Neural cell (in vitro differentiated cells): ENCODE measurements around the gene ALDH1B1. TPM values are rescaled to one million over a fixed set of nuclear protein-coding genes. Genes with fewer than 3 reads are reported as not detected.

Experiments used
- H2AFZ ChIP-seq: fragments of 200-600, 300-800 bp; sonication (generic), shearing (Covaris generic); 2 replicates; pipeline ENCODE4 v1.6.0; 2014; ENCODE audit warnings: low read depth, mild to moderate bottlenecking, antibody characterized with exemption, low read length, moderate library complexity
- H3F3A ChIP-seq: fragments of 200-600 bp; shearing (Covaris generic); 2 replicates; pipeline ENCODE4 v1.6.1; 2016; ENCODE audit warnings: mild to moderate bottlenecking, moderate library complexity, mixed read lengths, antibody characterized with exemption, low read length; ENCODE audit not compliant: insufficient read depth, poor library complexity, severe bottlenecking
- H3K27ac ChIP-seq: fragments of 200-600, 300-800 bp; sonication (generic), shearing (Covaris generic); 2 replicates; pipeline ENCODE4 v1.5.1; 2014; ENCODE audit warnings: mild to moderate bottlenecking, low read length, moderate library complexity
- H3K27me3 ChIP-seq: fragments of 300-800, 200-600 bp; sonication (generic), shearing (Covaris generic); 2 replicates; pipeline ENCODE4 v1.6.0; 2014; ENCODE audit warnings: mild to moderate bottlenecking, low read depth, low read length, moderate library complexity; ENCODE audit not compliant: insufficient read depth
- H3K36me3 ChIP-seq: fragments of 300-800, 200-600 bp; sonication (generic), shearing (Covaris generic); 2 replicates; pipeline ENCODE4 v1.5.1; 2014; ENCODE audit warnings: mild to moderate bottlenecking, antibody characterized with exemption, low read length, moderate library complexity; ENCODE audit not compliant: insufficient read depth
- H3K4me2 ChIP-seq: fragments of 300-800, 200-600 bp; sonication (generic), shearing (Covaris generic); 2 replicates; pipeline ENCODE4 v1.6.0; 2014; ENCODE audit warnings: mild to moderate bottlenecking, low read length
- H3K4me3 ChIP-seq: fragments of 300-800, 200-600 bp; sonication (generic), shearing (Covaris generic); 2 replicates; pipeline ENCODE4 v1.5.1; 2014; ENCODE audit warnings: mild to moderate bottlenecking, low read length, moderate library complexity
- H3K79me2 ChIP-seq: fragments of 200-600 bp; shearing (Covaris generic); replicated peaks from 2 replicates; pipeline ENCODE4 v1.6.0; 2014; ENCODE audit warnings: mild to moderate bottlenecking, low read length, moderate library complexity; ENCODE audit not compliant: insufficient read depth
- H3K9ac ChIP-seq: fragments of 300-800, 200-600 bp; sonication (generic), shearing (Covaris generic); 2 replicates; pipeline ENCODE4 v1.6.1; 2016; ENCODE audit warnings: mild to moderate bottlenecking, low read length, mixed read lengths
- H3K9me2 ChIP-seq: fragments of 200-600 bp; shearing (Covaris generic); 2 replicates; pipeline ENCODE4 v1.6.1; 2016; ENCODE audit warnings: mild to moderate bottlenecking, low read length, mixed read lengths; ENCODE audit not compliant: insufficient read depth
- H3K9me3 ChIP-seq: fragments of 200-600, 300-800 bp; sonication (generic), shearing (Covaris generic); 2 replicates; pipeline ENCODE4 v1.6.1; 2016; ENCODE audit warnings: mild to moderate bottlenecking, mixed run types, low read length, moderate library complexity, mixed read lengths
- H4K20me1 ChIP-seq: fragments of 200-600 bp; shearing (Covaris generic); 2 replicates; pipeline ENCODE4 v1.6.1; 2016; ENCODE audit warnings: mild to moderate bottlenecking, mixed run types; ENCODE audit not compliant: insufficient read depth
- CTCF ChIP-seq: fragments of 450-650 bp; IDR thresholded peaks from 2 replicates; pipeline ENCODE4 v1.5.1; 2014; ENCODE audit warnings: antibody characterized with exemption, mild to moderate bottlenecking, moderate library complexity; ENCODE audit not compliant: poor library complexity, severe bottlenecking
- EP300 ChIP-seq: fragments of 450-650 bp; conservative IDR thresholded peaks from 2 replicates; pipeline ENCODE4 v1.6.1; 2014; ENCODE audit warnings: antibody characterized with exemption, mild to moderate bottlenecking, moderate library complexity; ENCODE audit not compliant: poor library complexity, severe bottlenecking
- EZH2 ChIP-seq: fragments of 200-600, 300-800 bp; shearing (Covaris generic), sonication (generic); IDR thresholded peaks from 2 replicates; pipeline ENCODE4 v1.6.1; 2014; ENCODE audit warnings: antibody characterized with exemption, low read length, borderline replicate concordance, mild to moderate bottlenecking; ENCODE audit not compliant: insufficient read depth, poor library complexity, severe bottlenecking
- MXI1 ChIP-seq: fragments of 450-650 bp; conservative IDR thresholded peaks from 2 replicates; pipeline ENCODE4 v1.6.1; 2014; ENCODE audit warnings: antibody characterized with exemption, mild to moderate bottlenecking; ENCODE audit not compliant: poor library complexity, severe bottlenecking
- POLR2AphosphoS5 ChIP-seq: IDR thresholded peaks from 2 replicates; pipeline ENCODE4 v1.6.1; 2012
- RAD21 ChIP-seq: fragments of 450-650 bp; conservative IDR thresholded peaks from 2 replicates; pipeline ENCODE4 v1.6.1; 2014; ENCODE audit warnings: antibody characterized with exemption, mild to moderate bottlenecking, moderate library complexity
- SMC3 ChIP-seq: fragments of 450-650 bp; conservative IDR thresholded peaks from 2 replicates; pipeline ENCODE4 v1.6.1; 2014; ENCODE audit warnings: antibody characterized with exemption, mild to moderate bottlenecking, moderate library complexity; ENCODE audit not compliant: poor library complexity
- TAF1 ChIP-seq: IDR thresholded peaks from 2 replicates; pipeline ENCODE4 v1.6.1; 2012; ENCODE audit warnings: low read depth
- polyA plus RNA-seq: library from polyadenylated mRNA; depleted of rRNA; stranded (reverse); fragments of >200 nt; gene quantifications from 2 replicates; pipeline ENCODE4 v1.2.3, GENCODE V29; 2014
- TF ChIP-seq, protein P1 (sequence below): IDR thresholded peaks from 2 replicates; pipeline ENCODE4 v1.6.1; 2012; ENCODE audit warnings: borderline replicate concordance

The ALDH1B1 gene
- polyA plus RNA-seq, 1 donor from 2014 or later: 6.6 TPM

DNA sequence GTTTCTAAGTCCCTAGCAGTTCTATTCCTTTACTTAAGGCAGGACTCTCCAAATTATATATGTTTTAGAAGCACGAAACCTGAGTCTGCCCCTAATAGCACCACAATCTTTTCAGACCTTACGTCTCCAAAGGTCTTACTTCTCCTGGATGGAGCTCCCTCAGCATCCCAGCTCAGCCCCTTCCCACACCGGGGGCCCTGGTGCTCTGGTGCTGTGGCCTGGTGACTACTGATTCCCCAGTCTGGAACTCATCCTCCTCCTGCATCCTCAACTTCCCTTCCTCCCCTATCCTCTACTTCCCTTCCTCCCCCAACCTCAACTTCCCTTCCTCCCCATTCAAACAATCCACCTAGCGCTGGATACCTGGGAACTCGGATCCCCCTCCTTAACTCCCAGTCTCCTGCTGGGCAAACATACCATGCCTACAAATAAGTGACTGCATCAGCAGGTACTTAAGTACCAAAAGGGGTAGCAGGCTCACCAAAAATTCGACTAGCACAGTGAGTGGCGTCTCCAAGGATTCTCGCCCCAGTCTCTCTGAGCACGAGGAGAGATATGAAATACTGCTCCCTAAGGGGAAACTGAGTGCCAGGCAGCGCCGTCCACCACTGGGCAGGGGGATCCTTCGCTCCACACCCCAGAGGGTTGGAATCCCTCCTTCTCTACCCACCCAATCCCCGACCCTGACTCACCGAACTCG, 30.9 kb downstream of the ALDH1B1 start:
- H2AFZ ChIP-seq: peak overlapping the region; percentile 21

GRCh38 chr9:38423973-38424843, 31.7 kb downstream of the ALDH1B1 start, which contains the start of gene IGFBPL1:
Gene IGFBPL1 (minus strand): TSS chr9:38424454. CDS start chr9:38424424, 30 bp downstream.
- H3K9ac ChIP-seq: peak within 1 kb of the TSS; percentile 82
- H3K36me3 ChIP-seq: no peaks in the 10 kb centered on the region
- H3K79me2 ChIP-seq: peaks cover 50% of the 10 kb centered on the region
- H3K27ac ChIP-seq: peak within 1 kb of the TSS; percentile 98
- H3K4me2 ChIP-seq: peak within 1 kb of the TSS; percentile 98
- TF ChIP-seq TAF1 (peak; percentile 73), EP300 (peak; percentile 43), CTCF (peak; percentile 33), SMC3 (no peak), MXI1 (peak; percentile 86), RAD21 (peak; percentile 54), EZH2 (no peak), POLR2AphosphoS5 (peak; percentile 76)
- TF ChIP-seq, protein P1, sequence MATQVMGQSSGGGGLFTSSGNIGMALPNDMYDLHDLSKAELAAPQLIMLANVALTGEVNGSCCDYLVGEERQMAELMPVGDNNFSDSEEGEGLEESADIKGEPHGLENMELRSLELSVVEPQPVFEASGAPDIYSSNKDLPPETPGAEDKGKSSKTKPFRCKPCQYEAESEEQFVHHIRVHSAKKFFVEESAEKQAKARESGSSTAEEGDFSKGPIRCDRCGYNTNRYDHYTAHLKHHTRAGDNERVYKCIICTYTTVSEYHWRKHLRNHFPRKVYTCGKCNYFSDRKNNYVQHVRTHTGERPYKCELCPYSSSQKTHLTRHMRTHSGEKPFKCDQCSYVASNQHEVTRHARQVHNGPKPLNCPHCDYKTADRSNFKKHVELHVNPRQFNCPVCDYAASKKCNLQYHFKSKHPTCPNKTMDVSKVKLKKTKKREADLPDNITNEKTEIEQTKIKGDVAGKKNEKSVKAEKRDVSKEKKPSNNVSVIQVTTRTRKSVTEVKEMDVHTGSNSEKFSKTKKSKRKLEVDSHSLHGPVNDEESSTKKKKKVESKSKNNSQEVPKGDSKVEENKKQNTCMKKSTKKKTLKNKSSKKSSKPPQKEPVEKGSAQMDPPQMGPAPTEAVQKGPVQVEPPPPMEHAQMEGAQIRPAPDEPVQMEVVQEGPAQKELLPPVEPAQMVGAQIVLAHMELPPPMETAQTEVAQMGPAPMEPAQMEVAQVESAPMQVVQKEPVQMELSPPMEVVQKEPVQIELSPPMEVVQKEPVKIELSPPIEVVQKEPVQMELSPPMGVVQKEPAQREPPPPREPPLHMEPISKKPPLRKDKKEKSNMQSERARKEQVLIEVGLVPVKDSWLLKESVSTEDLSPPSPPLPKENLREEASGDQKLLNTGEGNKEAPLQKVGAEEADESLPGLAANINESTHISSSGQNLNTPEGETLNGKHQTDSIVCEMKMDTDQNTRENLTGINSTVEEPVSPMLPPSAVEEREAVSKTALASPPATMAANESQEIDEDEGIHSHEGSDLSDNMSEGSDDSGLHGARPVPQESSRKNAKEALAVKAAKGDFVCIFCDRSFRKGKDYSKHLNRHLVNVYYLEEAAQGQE: no peak
- no peaks in the 10 kb centered on the region for H3K9me2 ChIP-seq
- H3K27me3 ChIP-seq: no peaks in the 10 kb centered on the region
- H2AFZ ChIP-seq: peak within 1 kb of the TSS; percentile 24
- H3K4me3 ChIP-seq: peak within 1 kb of the TSS; percentile 79
- H4K20me1 ChIP-seq: no peaks in the 10 kb centered on the region
- peaks cover 9% of the 10 kb centered on the region for H3F3A ChIP-seq
- H3K9me3 ChIP-seq: no peaks in the 10 kb centered on the region

More for the DNA sequence above, 30.9 kb downstream of the ALDH1B1 start:
- H3K4me2 ChIP-seq: peak overlapping the region; percentile 98
- no peaks in the 10 kb centered on the region for H3K9me3 ChIP-seq
- H3K36me3 ChIP-seq: no peaks in the 10 kb centered on the region
- peak overlapping the region; percentile 82 for H3K9ac ChIP-seq
- H3K4me3 ChIP-seq: peak overlapping the region; percentile 79
- H3K79me2 ChIP-seq: peaks cover 58% of the 10 kb centered on the region
- no peaks in the 10 kb centered on the region for H3K9me2 ChIP-seq
- no peaks in the 10 kb centered on the region for H3K27me3 ChIP-seq
- H3K27ac ChIP-seq: peak overlapping the region; percentile 98
- peaks cover 9% of the 10 kb centered on the region for H3F3A ChIP-seq
- no peak for TF ChIP-seq SMC3
- TF ChIP-seq POLR2AphosphoS5: peak; percentile 76
- no peaks in the 10 kb centered on the region for H4K20me1 ChIP-seq
